Endothelial cell of umbilical vein (primary cell): Measurements from ENCODE around the gene TPD52L2. TPM values are rescaled to one million over a fixed set of nuclear protein-coding genes. Genes with fewer than 3 reads are reported as not detected.

Experiments
- BruUV-seq: library from RNA; stranded (reverse); fragments of 400-500 nt; replicated peaks from 2 replicates; lab custom pipeline; 2021; lab: Mats Ljungman, UMichigan
- CTCF ChIA-PET: fragments of 300-600, 350-600 bp; sonication (Branson Sonifier 250); formaldehyde crosslinking; loops from one replicate; lab custom pipeline; 2021; ENCODE audit warnings: antibody characterized with exemption, inconsistent platforms; lab: Charles Lee
- POLR2A ChIA-PET: fragments of 300-600, 350-600 bp; sonication (Branson Sonifier 250); formaldehyde crosslinking; loops from one replicate; lab custom pipeline; 2021; ENCODE audit warnings: antibody characterized with exemption, inconsistent platforms; lab: Charles Lee
- DNase-seq: peaks from one replicate; pipeline ENCODE4 v3.0.0-alpha.2; 2011; ENCODE audit warnings: low read depth, low spot score
- FAIRE-seq: peaks from 2 replicates; lab custom pipeline; 2011; peaks lifted over from hg19 to GRCh38; lab: Jason Lieb, UNC
- H2AFZ ChIP-seq: 2 replicates; pipeline ENCODE4 v1.6.0; 2012; ENCODE audit warnings: low read depth, low read length, control low read depth, inconsistent platforms
- H3K27ac ChIP-seq: 2 replicates; pipeline ENCODE4 v1.5.1; 2011; ENCODE audit warnings: low read depth, mild to moderate bottlenecking, control low read depth, low read length, moderate library complexity; ENCODE audit not compliant: insufficient read depth
- H3K27me3 ChIP-seq, 2 experiments: 2 replicates each; pipeline versions ENCODE4 v1.6.0 to v1.6.1; 2011; ENCODE audit warnings: low read length in 2 of 2, mixed read lengths in 1 of 2; ENCODE audit not compliant: control insufficient read depth in 2 of 2, insufficient read depth in 2 of 2
- H3K36me3 ChIP-seq, 2 experiments: 2 replicates in 1 of 2; 3 replicates in 1 of 2; pipeline ENCODE4 v1.5.1; 2011; ENCODE audit warnings: low read length in 2 of 2, mild to moderate bottlenecking in 1 of 2, moderate library complexity in 1 of 2; ENCODE audit not compliant: control insufficient read depth in 2 of 2, insufficient read depth in 2 of 2; ENCODE audit errors: extremely low read depth in 1 of 2
- H3K4me1 ChIP-seq: 3 replicates; pipeline ENCODE4 v1.5.1; 2011; ENCODE audit warnings: mild to moderate bottlenecking, low read length; ENCODE audit not compliant: control insufficient read depth, insufficient read depth; ENCODE audit errors: extremely low read depth
- H3K4me2 ChIP-seq: 2 replicates; pipeline ENCODE4 v1.6.1; 2011; ENCODE audit warnings: low read length, control low read depth, mixed read lengths; ENCODE audit not compliant: insufficient read depth
- H3K4me3 ChIP-seq, 3 experiments: fragments of 200-600 bp in 1 of 3; sonication (generic), shearing (Covaris generic) in 1 of 3; replicated peaks in 1 of 3; 2 replicates each; pipeline ENCODE4 v1.5.1; 2011 to 2016; ENCODE audit warnings: control low read depth in 3 of 3, low read length in 3 of 3, mild to moderate bottlenecking in 2 of 3, inconsistent platforms in 1 of 3, low read depth in 1 of 3, moderate library complexity in 1 of 3; ENCODE audit not compliant: insufficient read depth in 1 of 3
- H3K79me2 ChIP-seq: 2 replicates; pipeline ENCODE4 v1.6.0; 2012; ENCODE audit warnings: low read length, inconsistent platforms; ENCODE audit not compliant: control insufficient read depth, insufficient read depth
- H3K9ac ChIP-seq: replicated peaks from 2 replicates; pipeline ENCODE3; 2011; ENCODE audit warnings: low read length, control low read depth; ENCODE audit not compliant: insufficient read depth; ENCODE audit errors: extremely low read depth
- H3K9me1 ChIP-seq: replicated peaks from 3 replicates; pipeline ENCODE4 v1.6.0; 2011; ENCODE audit warnings: mild to moderate bottlenecking, low read length; ENCODE audit not compliant: control insufficient read depth, insufficient read depth; ENCODE audit errors: extremely low read depth
- H3K9me3 ChIP-seq: replicated peaks from 2 replicates; pipeline ENCODE4 v1.5.1; 2012; ENCODE audit warnings: low read length, inconsistent platforms; ENCODE audit not compliant: control insufficient read depth, insufficient read depth
- H4K20me1 ChIP-seq: replicated peaks from 2 replicates; pipeline ENCODE3; 2011; ENCODE audit warnings: mild to moderate bottlenecking, low read length; ENCODE audit not compliant: control insufficient read depth, insufficient read depth; ENCODE audit errors: extremely low read depth
- FOS ChIP-seq: IDR thresholded peaks from 2 replicates; pipeline ENCODE4 v1.6.1; 2011; ENCODE audit warnings: mild to moderate bottlenecking, low read length, moderate library complexity, borderline replicate concordance; ENCODE audit not compliant: insufficient read depth
- GATA2 ChIP-seq: IDR thresholded peaks from 2 replicates; pipeline ENCODE4 v1.7.0; 2011; ENCODE audit warnings: low read depth, mild to moderate bottlenecking, moderate library complexity, mixed read lengths, low read length; ENCODE audit not compliant: insufficient read length, insufficient read depth
- JUN ChIP-seq: IDR thresholded peaks from 2 replicates; pipeline ENCODE4 v1.6.1; 2011; ENCODE audit warnings: borderline replicate concordance, low read depth; ENCODE audit not compliant: insufficient read length, insufficient read depth
- MYC ChIP-seq: IDR thresholded peaks from one replicate; pipeline ENCODE4 v1.6.1; 2011; ENCODE audit warnings: mild to moderate bottlenecking, low read depth, low read length
- POLR2A ChIP-seq: IDR thresholded peaks from 2 replicates; pipeline ENCODE4 v1.6.1; 2012; ENCODE audit warnings: low read depth, mild to moderate bottlenecking, control low read depth, low read length
- dilution Hi-C: fragments of 300-500 bp; cut with MboI; formaldehyde crosslinking; loops from one replicate; pipeline ENCODE4 v1.15.0; 2019; ENCODE audit warnings: low sequenced_read_pairs; ENCODE audit not compliant: extremely low pct_ligation_motif_present
- intact Hi-C: fragments of 100-400 bp; cut with micrococcal nuclease; formaldehyde crosslinking; loops from one replicate; pipeline ENCODE4 v1.10.0; 2022
- polyA plus RNA-seq, 4 experiments: library from polyadenylated mRNA; depleted of rRNA in 3 of 4; stranded (reverse) in 3 of 4; unstranded in 1 of 4; fragments of >200 nt; gene quantifications; 2 replicates each; pipeline versions ENCODE4 v1.2.1 to v1.2.3, GENCODE V29; 2011 to 2012; ENCODE audit warnings: missing spikeins in 1 of 4
- total RNA-seq: library from RNA; stranded (reverse); gene quantifications from 2 replicates; pipeline ENCODE4 v1.2.3, GENCODE V29; 2021
- TF ChIP-seq, protein P1 (sequence below): IDR thresholded peaks from 2 replicates; pipeline ENCODE4 v1.6.1; 2011; ENCODE audit not compliant: insufficient read depth, insufficient read length
- TF ChIP-seq, protein P2 (sequence below), 2 donors: IDR thresholded peaks; 1 replicate in 1 of 2; 2 replicates in 1 of 2; pipeline ENCODE4 v1.5.1; 2011; ENCODE audit warnings: low read length in 2 of 2, mild to moderate bottlenecking in 2 of 2, moderate library complexity in 2 of 2, control low read depth in 1 of 2, inconsistent platforms in 1 of 2, low read depth in 1 of 2; ENCODE audit not compliant: insufficient read depth in 1 of 2; ENCODE audit errors: extremely low read depth in 1 of 2

Gene TPD52L2
- total and polyA plus RNA-seq, 2 donors (not counting 3 experiments of a cell fraction or from before 2014, with no cell fraction given) = 123 to 142 TPM

DNA sequence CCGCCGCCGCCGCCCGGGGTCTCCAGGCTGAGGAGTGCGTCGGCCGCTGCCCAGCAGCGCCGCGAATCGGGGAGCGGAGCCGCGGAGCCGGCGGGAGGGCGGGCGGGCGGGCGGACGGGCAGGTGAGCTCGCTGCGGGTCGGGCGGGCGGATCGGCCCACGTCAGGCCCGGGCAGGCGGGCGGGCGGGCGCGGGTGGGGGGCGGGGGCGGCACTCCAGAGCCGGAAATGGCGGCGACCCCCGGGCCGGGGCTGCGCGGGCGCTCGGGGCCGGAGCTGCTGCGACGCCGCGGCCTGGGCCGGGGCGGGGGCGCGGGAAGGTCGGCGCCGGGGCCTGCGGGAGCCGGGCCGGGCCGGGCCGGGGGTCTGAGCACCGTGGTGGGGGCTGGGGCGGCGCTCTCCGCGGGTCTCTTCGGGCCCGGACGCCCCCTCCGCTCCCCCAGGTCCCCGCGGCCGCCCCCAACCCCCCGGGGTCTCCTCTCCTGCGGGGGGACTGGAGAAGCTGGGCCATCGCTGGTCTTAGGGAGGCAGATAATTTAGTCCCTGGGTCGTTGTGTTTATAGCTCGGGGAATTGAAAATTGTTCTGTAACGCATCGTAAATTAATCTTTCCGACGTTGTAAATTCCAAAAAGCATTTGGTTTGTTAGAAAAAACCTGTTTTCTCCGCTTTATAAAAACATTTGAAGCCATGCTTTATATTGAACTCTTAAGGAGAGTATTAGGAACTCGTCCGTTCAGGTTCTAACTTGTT is 30.3 kb downstream of the TPD52L2 start:
- H3K9me1 ChIP-seq = no peaks in the 10 kb centered on the region
- peaks cover 51% of the 10 kb centered on the region for H3K79me2 ChIP-seq
- dilution Hi-C loops = no loop called here
- POLR2A ChIA-PET = no interaction called here
- CTCF ChIA-PET = interaction anchor here (0.7 to 1.8 kb wide), 13 partner anchors 14 to 357 kb away, joined by 3 to 11 read pairs (median 3); partner anchors contain the start of genes ARFRP1, PRPF6, SAMD10 and TPD52L2
- H3K9me3 ChIP-seq = no peaks in the 10 kb centered on the region
- no peaks in the 10 kb centered on the region for H3K27me3 ChIP-seq
- intact Hi-C loops = loop anchor here (10.0 kb wide), 1 partner anchor 159 kb away; no protein-coding TSS in a partner anchor
- BruUV-seq = TSS peak; percentile 85
- no peak overlapping the region for H2AFZ ChIP-seq
- peaks cover 8 to 20% of the 10 kb centered on the region in 2 experiments for H3K36me3 ChIP-seq
- H4K20me1 ChIP-seq = peaks cover 13% of the 10 kb centered on the region
- H3K4me2 ChIP-seq = peak overlapping the region; percentile 96
- peak overlapping the region; percentile 72 for H3K9ac ChIP-seq
- DNase-seq (no peak), FAIRE-seq (no peak)
- peak overlapping the region; percentile 66 for H3K27ac ChIP-seq
- TF ChIP-seq GATA2 (no peak), POLR2A (no peak), FOS (no peak), JUN (no peak), MYC (no peak)
- TF ChIP-seq, protein P1, sequence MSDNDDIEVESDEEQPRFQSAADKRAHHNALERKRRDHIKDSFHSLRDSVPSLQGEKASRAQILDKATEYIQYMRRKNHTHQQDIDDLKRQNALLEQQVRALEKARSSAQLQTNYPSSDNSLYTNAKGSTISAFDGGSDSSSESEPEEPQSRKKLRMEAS = no peak
- TF ChIP-seq, protein P2, sequence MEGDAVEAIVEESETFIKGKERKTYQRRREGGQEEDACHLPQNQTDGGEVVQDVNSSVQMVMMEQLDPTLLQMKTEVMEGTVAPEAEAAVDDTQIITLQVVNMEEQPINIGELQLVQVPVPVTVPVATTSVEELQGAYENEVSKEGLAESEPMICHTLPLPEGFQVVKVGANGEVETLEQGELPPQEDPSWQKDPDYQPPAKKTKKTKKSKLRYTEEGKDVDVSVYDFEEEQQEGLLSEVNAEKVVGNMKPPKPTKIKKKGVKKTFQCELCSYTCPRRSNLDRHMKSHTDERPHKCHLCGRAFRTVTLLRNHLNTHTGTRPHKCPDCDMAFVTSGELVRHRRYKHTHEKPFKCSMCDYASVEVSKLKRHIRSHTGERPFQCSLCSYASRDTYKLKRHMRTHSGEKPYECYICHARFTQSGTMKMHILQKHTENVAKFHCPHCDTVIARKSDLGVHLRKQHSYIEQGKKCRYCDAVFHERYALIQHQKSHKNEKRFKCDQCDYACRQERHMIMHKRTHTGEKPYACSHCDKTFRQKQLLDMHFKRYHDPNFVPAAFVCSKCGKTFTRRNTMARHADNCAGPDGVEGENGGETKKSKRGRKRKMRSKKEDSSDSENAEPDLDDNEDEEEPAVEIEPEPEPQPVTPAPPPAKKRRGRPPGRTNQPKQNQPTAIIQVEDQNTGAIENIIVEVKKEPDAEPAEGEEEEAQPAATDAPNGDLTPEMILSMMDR (IDR thresholded peaks at IDR 0.05; ENCODE audit: extremely low read depth in 1 of 2, insufficient read depth in 1 of 2, low read depth in 1 of 2, low read length in 2 of 2) = no peak
- H3K4me3 ChIP-seq = peak overlapping the region; percentile 67 to 98 (median 86)
- peaks cover 14% of the 10 kb centered on the region for H3K4me1 ChIP-seq
